ENCODE results near the gene P2RY8. TPM values are rescaled to one million over a fixed set of nuclear protein-coding genes. Genes with fewer than 3 reads are reported as not detected.
A peak's percentile ranks its signal among the peaks of the same experiment; 100 is the strongest.

The P2RY8 gene
- total and polyA plus RNA-seq, 10 of the 15 experiments (the other 5 are each of a cell fraction or from before 2014, with no cell fraction given), result 2.0 to 64.4 (median 36.5) TPM

GRCh38 chrX:1443496-1444075 is 93.4 kb downstream of the P2RY8 start (continued):
- TF ChIP-seq PKNOX1 (IDR thresholded peaks at IDR 0.05) (no peak), NFXL1 (IDR thresholded peaks at IDR 0.05; ENCODE audit: borderline replicate concordance) (no peak), IKZF1 (conservative IDR thresholded peaks at IDR 0.05) (no peak), ZNF207 (IDR thresholded peaks at IDR 0.05; ENCODE audit: borderline replicate concordance) (no peak), ZNF24 (IDR thresholded peaks at IDR 0.05) (no peak), POLR2A (IDR thresholded peaks at IDR 0.05; ENCODE audit: low read depth, low read length) (peak; percentile 52), SMC3 (IDR thresholded peaks at IDR 0.05; ENCODE audit: borderline replicate concordance, low read length) (no peak), IRF3 (IDR thresholded peaks at IDR 0.05) (no peak)

GRCh38 chrX:1442724-1443367 is 94.1 kb downstream of the P2RY8 start:
- DNase-seq (ENCODE audit: low read depth, low spot score) (no peak), ATAC-seq (no peak), FAIRE-seq (no peak)
- Histone ChIP-seq H2AFZ (ENCODE audit: control insufficient read depth, low read depth, low read length) (no peak overlapping the region), H4K20me1 (ENCODE audit: control insufficient read depth, insufficient read depth) (no peaks in the 10 kb centered on the region), H3K4me2 (ENCODE audit: control insufficient read depth, insufficient read depth) (no peak overlapping the region), H3K9ac (ENCODE audit: control insufficient read depth, insufficient read depth, low read length) (no peak overlapping the region), H3K4me3 (no peak overlapping the region), H3K9me3 (replicated peaks; ENCODE audit: control insufficient read depth, insufficient read depth, low read length) (peaks cover 21% of the 10 kb centered on the region; the same call in 2 of the 3 replicates), H3K4me1 (ENCODE audit: control insufficient read depth, insufficient read depth, low read length) (peaks cover 8% of the 10 kb centered on the region), H3K27me3 (replicated peaks in 1 of 2; ENCODE audit: control insufficient read depth in 2 of 2, insufficient read depth in 2 of 2, low read length in 1 of 2) (no peaks in the 10 kb centered on the region), H3K79me2 (ENCODE audit: control insufficient read depth, insufficient read depth, low read length) (peaks cover 12% of the 10 kb centered on the region), H3K27ac (ENCODE audit: control insufficient read depth, insufficient read depth) (no peak overlapping the region), H3K36me3 (ENCODE audit: control insufficient read depth in 2 of 2, insufficient read depth in 2 of 2, low read length in 1 of 2) (peaks cover 17 to 18% of the 10 kb centered on the region in 2 experiments; a peak in 3 of 4 replicates)
- ChIA-PET SMC1A (ENCODE audit: uncharacterized antibody, unreplicated experiment) (no interaction called here), POLR2A (no interaction called here), CTCF (no interaction called here), RAD21 (ENCODE audit: unreplicated experiment) (no interaction called here)
- in situ Hi-C loops (cut with MboI), result no loop called here
- 89% methylated on average over 34 of the region's 38 CpGs for WGBS (ENCODE audit: insufficient coverage, insufficient replicate concordance, low lambda C conversion rate, missing lambda C conversion rate)
- intact Hi-C loops (cut with micrococcal nuclease; ENCODE audit: unreplicated experiment), result no loop called here
- BruUV-seq (replicated peaks), result no TSS peak
- TF ChIP-seq ZNF217 (IDR thresholded peaks at IDR 0.05) (no peak), YY1 (IDR thresholded peaks at IDR 0.05; ENCODE audit: low read depth, low read length) (peak; percentile 70)
